ENCODE results near the gene ABAT. TPM values are rescaled to one million over a fixed set of nuclear protein-coding genes. Genes with fewer than 3 reads are reported as not detected.

ABAT gene
- total RNA-seq, 6 experiments from 2014 or later: 0.51 to 1.3 (median 0.59) TPM

- Mint-ChIP-seq H3K4me1 (ENCODE audit: low read depth) (no peaks in the 10 kb centered on the region), H3K36me3 (ENCODE audit: low read depth) (no peaks in the 10 kb centered on the region), H3K4me3 (no peak overlapping the region), H3K9me3 (peaks cover 3% of the 10 kb centered on the region; the same call in 1 of the 2 replicates), H3K27ac (no peak overlapping the region), H3K27me3 (ENCODE audit: insufficient read depth) (peaks cover 6% of the 10 kb centered on the region)
- no peak for DNase-seq
- TF ChIP-seq CTCF (IDR thresholded peaks at IDR 0.05): no peak
Measured at GRCh38 chr16:8773537-8773936, 99.1 kb downstream of the ABAT start.

- Mint-ChIP-seq H3K27ac (no peak overlapping the region), H3K4me3 (no peak overlapping the region), H3K27me3 (ENCODE audit: insufficient read depth) (peaks cover 4% of the 10 kb centered on the region), H3K4me1 (ENCODE audit: low read depth) (no peaks in the 10 kb centered on the region), H3K36me3 (ENCODE audit: low read depth) (no peaks in the 10 kb centered on the region), H3K9me3 (peaks cover 3% of the 10 kb centered on the region; the same call in 1 of the 2 replicates)
- TF ChIP-seq CTCF (IDR thresholded peaks at IDR 0.05): no peak
- no peak for DNase-seq
Measured at GRCh38 chr16:8774208-8774607, 99.8 kb downstream of the ABAT start.

DNA sequence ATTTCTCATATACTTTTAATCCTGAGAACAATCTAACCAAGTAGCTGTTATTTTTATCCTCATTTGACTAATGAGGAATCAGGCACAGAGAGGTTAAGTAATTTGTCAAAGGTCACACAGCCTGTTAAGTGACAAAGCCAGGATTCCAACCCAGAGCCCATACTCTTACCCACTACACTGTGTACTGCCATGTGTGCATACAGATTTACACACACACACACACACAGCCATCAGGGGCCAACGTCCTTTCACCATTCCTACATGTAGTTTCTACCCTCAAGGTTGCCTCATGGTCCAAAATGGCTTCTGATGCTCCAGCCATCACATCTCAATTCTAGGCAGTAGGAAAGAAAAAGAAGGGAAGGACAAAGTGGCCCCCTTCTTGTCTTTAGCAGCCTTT lies 100.9 kb downstream of the ABAT start:
- no peak for TF ChIP-seq CTCF (IDR thresholded peaks at IDR 0.05)
- Mint-ChIP-seq H3K4me3 (no peak overlapping the region), H3K27me3 (ENCODE audit: insufficient read depth) (peaks cover 9% of the 10 kb centered on the region), H3K9me3 (peaks cover 3% of the 10 kb centered on the region; the same call in 1 of the 2 replicates), H3K36me3 (ENCODE audit: low read depth) (no peaks in the 10 kb centered on the region), H3K27ac (no peak overlapping the region), H3K4me1 (ENCODE audit: low read depth) (no peaks in the 10 kb centered on the region)
- no peak for DNase-seq

- H3K4me3 Mint-ChIP-seq: no peak overlapping the region
- peaks cover 12% of the 10 kb centered on the region for H3K27me3 Mint-ChIP-seq (ENCODE audit: insufficient read depth)
- H3K9me3 Mint-ChIP-seq: peaks cover 3% of the 10 kb centered on the region; the same call in 1 of the 2 replicates
- TF ChIP-seq CTCF (IDR thresholded peaks at IDR 0.05): no peak
- no peak for DNase-seq
- no peaks in the 10 kb centered on the region for H3K36me3 Mint-ChIP-seq (ENCODE audit: low read depth)
- no peak overlapping the region for H3K27ac Mint-ChIP-seq
- no peaks in the 10 kb centered on the region for H3K4me1 Mint-ChIP-seq (ENCODE audit: low read depth)
Measured at GRCh38 chr16:8776129-8776584, 101.7 kb downstream of the ABAT start.

- H3K27me3 Mint-ChIP-seq (ENCODE audit: insufficient read depth): peaks cover 18% of the 10 kb centered on the region
- no peak for DNase-seq
- H3K36me3 Mint-ChIP-seq (ENCODE audit: low read depth): no peaks in the 10 kb centered on the region
- H3K27ac Mint-ChIP-seq: no peak overlapping the region
- no peak for TF ChIP-seq CTCF (IDR thresholded peaks at IDR 0.05)
- no peak overlapping the region for H3K4me3 Mint-ChIP-seq
- H3K4me1 Mint-ChIP-seq (ENCODE audit: low read depth): no peaks in the 10 kb centered on the region
- peaks cover 3% of the 10 kb centered on the region; the same call in 1 of the 2 replicates for H3K9me3 Mint-ChIP-seq
Measured at GRCh38 chr16:8777217-8777616, 102.8 kb downstream of the ABAT start.

DNA sequence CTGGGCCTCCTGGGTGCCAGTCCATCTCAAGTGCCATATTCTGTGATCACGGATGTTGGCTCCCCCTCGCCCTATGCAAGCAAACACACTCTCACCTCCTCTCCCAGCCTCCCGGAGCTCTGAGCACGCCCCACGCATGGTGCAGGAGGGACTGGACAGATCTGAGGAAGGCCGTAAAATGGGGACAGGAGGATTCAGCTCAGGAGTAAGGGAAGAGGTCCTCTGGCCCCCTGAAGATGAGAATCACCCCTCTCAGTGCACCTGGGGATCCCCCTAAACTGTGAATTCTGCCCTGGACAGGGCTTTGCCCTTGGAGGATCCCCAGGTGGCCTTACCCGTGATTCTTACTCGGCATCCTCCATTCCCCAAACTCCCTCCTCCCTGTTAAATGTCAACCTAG lies 107.4 kb downstream of the ABAT start:
- DNase-seq: no peak
- TF ChIP-seq CTCF (IDR thresholded peaks at IDR 0.05): no peak
- H3K9me3 Mint-ChIP-seq: peaks cover 3% of the 10 kb centered on the region; the same call in 1 of the 2 replicates
- H3K36me3 Mint-ChIP-seq (ENCODE audit: low read depth): no peaks in the 10 kb centered on the region
- peaks cover 22% of the 10 kb centered on the region for H3K27me3 Mint-ChIP-seq (ENCODE audit: insufficient read depth)
- H3K4me1 Mint-ChIP-seq (ENCODE audit: low read depth): no peaks in the 10 kb centered on the region
- H3K27ac Mint-ChIP-seq: no peak overlapping the region
- no peak overlapping the region for H3K4me3 Mint-ChIP-seq
